ENCODE data around the gene CAPN15. TPM values are rescaled to one million over a fixed set of nuclear protein-coding genes. Genes with fewer than 3 reads are reported as not detected.

Gene CAPN15
- total RNA-seq, 6 experiments from 2014 or later, result 35.3 to 41.4 (median 40.2) TPM

- Mint-ChIP-seq H3K27me3 (ENCODE audit: insufficient read depth) (peaks cover 14% of the 10 kb centered on the region), H3K4me3 (peak overlapping the region; percentile 91), H3K9me3 (no peaks in the 10 kb centered on the region), H3K4me1 (ENCODE audit: low read depth) (peaks cover 35% of the 10 kb centered on the region), H3K36me3 (ENCODE audit: low read depth) (peaks cover 8% of the 10 kb centered on the region), H3K27ac (peak overlapping the region; percentile 96)
- no peak for DNase-seq
- no peak for TF ChIP-seq CTCF (IDR thresholded peaks at IDR 0.05)
These were observed 2.4 kb upstream of the CAPN15 start for GRCh38 chr16:525123-525519.

GRCh38 chr16:525520-526180, 1.9 kb upstream of the CAPN15 start:
- peak overlapping the region; percentile 91 for H3K4me3 Mint-ChIP-seq
- peaks cover 39% of the 10 kb centered on the region for H3K4me1 Mint-ChIP-seq (ENCODE audit: low read depth)
- no peaks in the 10 kb centered on the region for H3K9me3 Mint-ChIP-seq
- no peak for TF ChIP-seq CTCF (IDR thresholded peaks at IDR 0.05)
- H3K27ac Mint-ChIP-seq, result peak overlapping the region; percentile 96
- DNase-seq, result peak; percentile 94
- peaks cover 8% of the 10 kb centered on the region for H3K36me3 Mint-ChIP-seq (ENCODE audit: low read depth)
- H3K27me3 Mint-ChIP-seq (ENCODE audit: insufficient read depth), result peaks cover 14% of the 10 kb centered on the region

GRCh38 chr16:526181-527014, 1.1 kb upstream of the CAPN15 start:
- no peak for TF ChIP-seq CTCF (IDR thresholded peaks at IDR 0.05)
- H3K4me1 Mint-ChIP-seq (ENCODE audit: low read depth), result peaks cover 39% of the 10 kb centered on the region
- peaks cover 14% of the 10 kb centered on the region for H3K27me3 Mint-ChIP-seq (ENCODE audit: insufficient read depth)
- H3K36me3 Mint-ChIP-seq (ENCODE audit: low read depth), result peaks cover 8% of the 10 kb centered on the region
- no peaks in the 10 kb centered on the region for H3K9me3 Mint-ChIP-seq
- DNase-seq, result peak; percentile 41
- peak overlapping the region; percentile 91 for H3K4me3 Mint-ChIP-seq
- H3K27ac Mint-ChIP-seq, result peak overlapping the region; percentile 96

GRCh38 chr16:528111-529011, 849 bp downstream of the CAPN15 start:
- peak; percentile 82 for DNase-seq
- Mint-ChIP-seq H3K36me3 (ENCODE audit: low read depth) (peaks cover 8% of the 10 kb centered on the region), H3K9me3 (no peaks in the 10 kb centered on the region), H3K27me3 (ENCODE audit: insufficient read depth) (peaks cover 14% of the 10 kb centered on the region), H3K4me3 (peak overlapping the region; percentile 96), H3K27ac (peak overlapping the region; percentile 98), H3K4me1 (ENCODE audit: low read depth) (peaks cover 39% of the 10 kb centered on the region)
- TF ChIP-seq CTCF (IDR thresholded peaks at IDR 0.05), result no peak

- TF ChIP-seq CTCF (IDR thresholded peaks at IDR 0.05), result no peak
- Mint-ChIP-seq H3K27ac (peak overlapping the region; percentile 98), H3K36me3 (ENCODE audit: low read depth) (peaks cover 8% of the 10 kb centered on the region), H3K4me3 (peak overlapping the region; percentile 96), H3K9me3 (no peaks in the 10 kb centered on the region), H3K27me3 (ENCODE audit: insufficient read depth) (peaks cover 14% of the 10 kb centered on the region), H3K4me1 (ENCODE audit: low read depth) (peaks cover 39% of the 10 kb centered on the region)
- no peak for DNase-seq
These were observed 1.6 kb downstream of the CAPN15 start for GRCh38 chr16:529012-529575.
